ENCODE results near the gene NOTCH2NLA. TPM values are rescaled to one million over a fixed set of nuclear protein-coding genes. Genes with fewer than 3 reads are reported as not detected.
"Not testable (repeated sequence)": the region's sequence is repeated elsewhere in the genome, so short reads cannot be mapped to it uniquely, and the experiment has no call there.

Gene NOTCH2NLA
- 10 to 100 TPM; 51.4 to 58.6 (median 52.3) TPM for polyA plus RNA-seq (ENCODE audit: insufficient read length in 3 of 3)
- long read RNA-seq, donor 1, transcript NOTCH2NLA-201 (5 exons, 1,874 nt) = major isoform, 6 of 6 reads
- long read RNA-seq, donor 1, partial matches to known transcripts = 0 of 6 reads
- long read RNA-seq, donor 1, other reads (novel, unspliced or antisense) = 0 of 6 reads
- long read RNA-seq, donor 2, partial matches to known transcripts = 0 of 3 reads
- long read RNA-seq, donor 2, other reads (novel, unspliced or antisense) = 0 of 3 reads
- long read RNA-seq, donor 3, transcript NOTCH2NLA-201 (5 exons, 1,874 nt) = major isoform, 14 of 14 reads
- long read RNA-seq, donor 3, partial matches to known transcripts = 0 of 14 reads
- long read RNA-seq, donor 3, other reads (novel, unspliced or antisense) = 0 of 14 reads
- long read RNA-seq, donor 4, partial matches to known transcripts = 6 of 10 reads
- long read RNA-seq, donor 4, other reads (novel, unspliced or antisense) = 0 of 10 reads
- long read RNA-seq, donor 5 = 0 reads
- long read RNA-seq, donor 6, transcript NOTCH2NLA-201 (5 exons, 1,874 nt) = major isoform, 5 of 7 reads
- long read RNA-seq, donor 6, partial matches to known transcripts = 0 of 7 reads
- long read RNA-seq, donor 6, other reads (novel, unspliced or antisense) = 0 of 7 reads
- long read RNA-seq, donor 7, partial matches to known transcripts = 5 of 11 reads
- long read RNA-seq, donor 7, other reads (novel, unspliced or antisense) = 0 of 11 reads
- long read RNA-seq, donor 8, transcript NOTCH2NLA-201 (5 exons, 1,874 nt) = major isoform, 9 of 17 reads
- long read RNA-seq, donor 8, partial matches to known transcripts = 8 of 17 reads
- long read RNA-seq, donor 8, other reads (novel, unspliced or antisense) = 0 of 17 reads
- long read RNA-seq, donor 9, transcript NOTCH2NLA-201 (5 exons, 1,874 nt) = major isoform, 6 of 12 reads
- long read RNA-seq, donor 9, partial matches to known transcripts = 6 of 12 reads
- long read RNA-seq, donor 9, other reads (novel, unspliced or antisense) = 0 of 12 reads
- long read RNA-seq, donor 10, partial matches to known transcripts = 0 of 4 reads
- long read RNA-seq, donor 10, other reads (novel, unspliced or antisense) = 0 of 4 reads
- long read RNA-seq, donor 11, partial matches to known transcripts = 7 of 9 reads
- long read RNA-seq, donor 11, other reads (novel, unspliced or antisense) = 0 of 9 reads
- long read RNA-seq, donor 12, partial matches to known transcripts = 0 of 3 reads
- long read RNA-seq, donor 12, other reads (novel, unspliced or antisense) = 0 of 3 reads
- long read RNA-seq, donor 13, transcript NOTCH2NLA-201 (5 exons, 1,874 nt) = major isoform, 13 of 19 reads
- long read RNA-seq, donor 13, partial matches to known transcripts = 5 of 19 reads
- long read RNA-seq, donor 13, other reads (novel, unspliced or antisense) = 0 of 19 reads
- long read RNA-seq, donor 14, transcript NOTCH2NLA-201 (5 exons, 1,874 nt) = major isoform, 9 of 14 reads
- long read RNA-seq, donor 14, partial matches to known transcripts = 5 of 14 reads
- long read RNA-seq, donor 14, other reads (novel, unspliced or antisense) = 0 of 14 reads
- long read RNA-seq, donor 15, partial matches to known transcripts = 0 of 4 reads
- long read RNA-seq, donor 15, other reads (novel, unspliced or antisense) = 0 of 4 reads
- long read RNA-seq, donor 16, transcript NOTCH2NLA-201 (5 exons, 1,874 nt) = major isoform, 5 of 14 reads
- long read RNA-seq, donor 16, partial matches to known transcripts = 9 of 14 reads
- long read RNA-seq, donor 16, other reads (novel, unspliced or antisense) = 0 of 14 reads

GRCh38 chr1:146228710-146229477 lies at the start of gene NOTCH2NLA:
Gene NOTCH2NLA (minus strand): TSS chr1:146229021. CDS start chr1:146189337, 39,684 bp downstream.
- DNase-seq (ENCODE audit: extremely low read depth in 1 of 11, low read depth in 9 of 11, low spot score in 4 of 11) = peak in 1 of 11 donors; percentile 26

- DNase-seq (ENCODE audit: extremely low read depth in 1 of 11, low read depth in 9 of 11, low spot score in 4 of 11) = not testable (repeated sequence)
These were observed 49.5 kb upstream of the NOTCH2NLA start for GRCh38 chr1:146278346-146278745.

- DNase-seq (ENCODE audit: extremely low read depth in 1 of 11, low read depth in 9 of 11, low spot score in 4 of 11) = not testable (repeated sequence)
These were observed 48.3 kb upstream of the NOTCH2NLA start for GRCh38 chr1:146277087-146277486.

- not testable (repeated sequence) for DNase-seq (ENCODE audit: extremely low read depth in 1 of 11, low read depth in 9 of 11, low spot score in 4 of 11)
These were observed 45.3 kb upstream of the NOTCH2NLA start for GRCh38 chr1:146274083-146274482.

GRCh38 chr1:146273194-146273593 lies 44.4 kb upstream of the NOTCH2NLA start:
- DNase-seq (ENCODE audit: extremely low read depth in 1 of 11, low read depth in 9 of 11, low spot score in 4 of 11) = not testable (repeated sequence)

GRCh38 chr1:146272734-146273133 lies 43.9 kb upstream of the NOTCH2NLA start:
- not testable (repeated sequence) for DNase-seq (ENCODE audit: extremely low read depth in 1 of 11, low read depth in 9 of 11, low spot score in 4 of 11)

- not testable (repeated sequence) for DNase-seq (ENCODE audit: extremely low read depth in 1 of 11, low read depth in 9 of 11, low spot score in 4 of 11)
These were observed 43.2 kb upstream of the NOTCH2NLA start for GRCh38 chr1:146271977-146272376.

GRCh38 chr1:146270129-146270528 lies 41.3 kb upstream of the NOTCH2NLA start:
- DNase-seq (ENCODE audit: extremely low read depth in 1 of 11, low read depth in 9 of 11, low spot score in 4 of 11) = not testable (repeated sequence)

GRCh38 chr1:146266179-146266748 lies 37.4 kb upstream of the NOTCH2NLA start:
- not testable (repeated sequence) for DNase-seq (ENCODE audit: extremely low read depth in 1 of 11, low read depth in 9 of 11, low spot score in 4 of 11)

GRCh38 chr1:146264761-146265160 lies 35.9 kb upstream of the NOTCH2NLA start:
- not testable (repeated sequence) for DNase-seq (ENCODE audit: extremely low read depth in 1 of 11, low read depth in 9 of 11, low spot score in 4 of 11)

GRCh38 chr1:146260006-146260730 lies 31.3 kb upstream of the NOTCH2NLA start:
- not testable (repeated sequence) for DNase-seq (ENCODE audit: extremely low read depth in 1 of 11, low read depth in 9 of 11, low spot score in 4 of 11)

- not testable (repeated sequence) for DNase-seq (ENCODE audit: extremely low read depth in 1 of 11, low read depth in 9 of 11, low spot score in 4 of 11)
These were observed 29.3 kb upstream of the NOTCH2NLA start for GRCh38 chr1:146257992-146258552.

- not testable (repeated sequence) for DNase-seq (ENCODE audit: extremely low read depth in 1 of 11, low read depth in 9 of 11, low spot score in 4 of 11)
These were observed 25.9 kb upstream of the NOTCH2NLA start for GRCh38 chr1:146254569-146255197.

- DNase-seq (ENCODE audit: extremely low read depth in 1 of 11, low read depth in 9 of 11, low spot score in 4 of 11) = not testable (repeated sequence)
These were observed 24.5 kb upstream of the NOTCH2NLA start for GRCh38 chr1:146253249-146253855.

GRCh38 chr1:146251523-146251922 lies 22.7 kb upstream of the NOTCH2NLA start:
- not testable (repeated sequence) for DNase-seq (ENCODE audit: extremely low read depth in 1 of 11, low read depth in 9 of 11, low spot score in 4 of 11)
